SK-N-MC (cell line): ENCODE data around the gene CDC23.

Experiments
- EZH2 ChIP-seq: fragments of 200-600 bp; sonication (generic); IDR thresholded peaks from one replicate; pipeline ENCODE4 v1.6.1; 2017; ENCODE audit warnings: antibody characterized with exemption
- POLR2AphosphoS5 ChIP-seq: IDR thresholded peaks from 2 replicates; pipeline ENCODE4 v1.6.1; 2012; ENCODE audit warnings: mild to moderate bottlenecking, low read depth, low read length, borderline replicate concordance

DNA sequence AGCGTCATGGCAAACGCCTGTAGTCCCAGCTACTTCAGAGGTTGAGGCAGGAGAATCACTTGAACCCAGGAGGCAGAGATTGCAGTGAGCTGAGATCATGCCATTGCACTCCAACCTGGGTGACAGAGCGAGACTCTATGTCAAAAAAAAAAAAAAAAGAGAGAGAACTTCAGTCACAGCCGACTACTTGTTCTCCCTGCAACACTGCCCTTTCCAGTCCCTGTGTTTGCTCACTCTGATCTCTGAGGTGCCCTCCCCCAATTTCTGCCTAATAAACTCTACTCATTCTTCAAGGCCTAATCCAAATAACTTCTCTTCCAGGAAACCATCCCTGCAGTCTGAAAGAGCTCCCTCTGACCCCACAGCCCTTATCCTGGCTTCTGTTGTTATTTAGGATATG is 33.2 kb upstream of the CDC23 start:
- TF ChIP-seq EZH2, result no peak
- TF ChIP-seq POLR2AphosphoS5, result no peak
